ENCODE measurements around the gene SP9. TPM values are rescaled to one million over a fixed set of nuclear protein-coding genes. Genes with fewer than 3 reads are reported as not detected.

SP9 gene
- total RNA-seq, 1 experiment from 2014 or later, result not detected

- H2BK12ac ChIP-seq (ENCODE audit: insufficient read length, low read depth, low read length), result no peak overlapping the region
- H4K91ac ChIP-seq (ENCODE audit: insufficient read length, low read depth, low read length), result no peak overlapping the region
- Mint-ChIP-seq H3K4me3 (peak overlapping the region in 1 of 2 experiments; percentile 74; a peak in 3 of 5 replicates), H3K27ac (no peak overlapping the region), H3K4me1 (peaks cover 42 to 45% of the 10 kb centered on the region in 2 experiments), H3K36me3 (ENCODE audit: insufficient read depth in 1 of 3, low read depth in 3 of 3) (peaks cover 4 to 14% (median 14%) of the 10 kb centered on the region in 3 experiments; a peak in 5 of 7 replicates), H3K27me3 (ENCODE audit: low read depth) (peaks cover 61% of the 10 kb centered on the region), H3K9me3 (peaks cover 0 to 4% of the 10 kb centered on the region in 2 experiments; a peak in 1 of 5 replicates)
- H3K18ac ChIP-seq (ENCODE audit: insufficient read length, low read depth, low read length), result no peak overlapping the region
- DNase-seq, result no peak
- H3K4me2 ChIP-seq (ENCODE audit: insufficient read depth, insufficient read length, low read length), result peak overlapping the region; percentile 79
- no peaks in the 10 kb centered on the region for H4K20me1 ChIP-seq (ENCODE audit: control insufficient read depth, insufficient read depth, insufficient read length)
- H3K23ac ChIP-seq (ENCODE audit: insufficient read length, low read depth, low read length), result no peak overlapping the region
- H2BK5ac ChIP-seq (ENCODE audit: insufficient read length, low read length), result no peak overlapping the region
- H3K14ac ChIP-seq (ENCODE audit: insufficient read depth, low read length), result no peak overlapping the region
- H3K23me2 ChIP-seq (ENCODE audit: insufficient read length, low read depth, low read length, poor library complexity, severe bottlenecking), result peaks cover 30% of the 10 kb centered on the region
- H3K79me1 ChIP-seq (ENCODE audit: insufficient read depth, low read depth, low read length, poor library complexity, severe bottlenecking), result no peaks in the 10 kb centered on the region
- H3K9ac ChIP-seq (ENCODE audit: extremely low read depth, insufficient read length, low read length), result no peak overlapping the region
- no peak overlapping the region for H4K5ac ChIP-seq (ENCODE audit: insufficient read length, low read depth, low read length)
- H3K27me3 ChIP-seq (ENCODE audit: insufficient read depth, low read length), result peaks cover 47% of the 10 kb centered on the region
- no peak overlapping the region for H2BK120ac ChIP-seq (ENCODE audit: low read depth, low read length, poor library complexity, severe bottlenecking)
- H3K27ac ChIP-seq (ENCODE audit: insufficient read length, low read depth, low read length), result no peak overlapping the region
- TF ChIP-seq CTCF (conservative IDR thresholded peaks at IDR 0.05), result peak; percentile 68
- no peak overlapping the region for H3T11ph ChIP-seq (ENCODE audit: low read length)
- no peak overlapping the region for H4K8ac ChIP-seq (replicated peaks; ENCODE audit: insufficient read length, low read depth, low read length)
- no peak overlapping the region for H2AFZ ChIP-seq (ENCODE audit: low read length)
- no CpG with 5 or more reads among the region's 14 CpGs for WGBS (ENCODE audit: extremely low coverage, insufficient read length, low lambda C conversion rate)
- H2AK5ac ChIP-seq (ENCODE audit: insufficient read length, low read length), result no peak overlapping the region
- no peak overlapping the region for H3K4ac ChIP-seq (ENCODE audit: low read depth, low read length)
- H3K4me1 ChIP-seq (ENCODE audit: insufficient read depth, low read length), result 0 out of 2 replicates have a peak, but pooled peaks cover 4% of the 10 kb centered on the region
- no peak overlapping the region for H2BK20ac ChIP-seq (ENCODE audit: low read depth, low read length, poor library complexity, severe bottlenecking)
- no peaks in the 10 kb centered on the region for H3K9me3 ChIP-seq (ENCODE audit: control insufficient read depth, low read depth, low read length)
- H2BK15ac ChIP-seq (ENCODE audit: low read depth, low read length), result no peak overlapping the region
- no peak overlapping the region for H3K56ac ChIP-seq (ENCODE audit: insufficient read length, low read depth, low read length)
- no peaks in the 10 kb centered on the region for H3K79me2 ChIP-seq (ENCODE audit: insufficient read depth, low read length)
Measured at GRCh38 chr2:174344716-174345461, 10.1 kb downstream of the SP9 start.
